ENCODE results near the gene APBA2. TPM values are rescaled to one million over a fixed set of nuclear protein-coding genes. Genes with fewer than 3 reads are reported as not detected.
"Not testable (repeated sequence)": the region's sequence is repeated elsewhere in the genome, so short reads cannot be mapped to it uniquely, and the experiment has no call there.

Gene APBA2
- total RNA-seq: 42.1 and 44.5 TPM in 2 replicates

DNA sequence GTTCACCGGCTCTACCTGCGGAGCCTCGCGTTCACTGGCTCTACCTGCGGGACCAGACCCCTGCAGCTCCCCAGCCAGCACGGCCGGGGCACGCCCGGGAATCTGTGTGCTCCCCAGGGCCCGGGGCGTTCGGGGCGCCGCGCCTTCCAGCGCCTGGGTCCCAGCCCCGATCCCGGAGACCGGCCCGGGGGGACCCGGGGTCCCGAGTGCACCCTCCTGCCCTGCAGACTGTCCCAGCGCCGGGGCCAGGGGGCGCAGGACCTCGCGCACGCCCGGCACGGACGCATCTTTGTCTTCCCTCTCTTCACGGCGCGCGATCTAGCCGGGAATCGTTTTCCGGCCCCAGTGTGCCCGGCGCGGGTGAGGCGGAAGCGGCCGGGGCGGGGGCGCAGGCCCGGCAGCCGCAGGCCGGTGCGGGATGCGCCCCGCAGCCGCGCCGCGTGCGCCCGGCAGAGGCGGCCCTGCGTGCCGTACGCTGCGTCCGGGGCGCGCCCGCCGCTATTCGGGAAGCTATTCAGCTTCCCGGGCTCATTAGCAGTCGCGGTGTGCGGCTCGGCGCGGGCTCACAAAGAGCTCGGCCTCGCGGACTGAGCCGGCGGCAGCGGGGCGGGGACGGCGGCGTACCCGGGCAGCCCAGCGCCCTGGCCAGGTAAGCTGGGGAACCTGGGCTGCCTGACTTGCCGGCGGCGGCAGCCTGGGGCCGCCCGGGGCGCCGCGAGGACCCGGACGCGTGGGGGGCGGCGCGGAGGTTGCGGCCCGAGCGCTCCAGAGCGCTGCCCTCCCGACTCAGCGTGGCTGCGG, at the start of gene APBA2:
Gene APBA2 (plus strand): TSS at position 345 of the 801 bp plus-strand sequence. CDS start 167,911 bp downstream, outside the sequence.
- no peak for DNase-seq (ENCODE audit: low read depth, low spot score)

DNA sequence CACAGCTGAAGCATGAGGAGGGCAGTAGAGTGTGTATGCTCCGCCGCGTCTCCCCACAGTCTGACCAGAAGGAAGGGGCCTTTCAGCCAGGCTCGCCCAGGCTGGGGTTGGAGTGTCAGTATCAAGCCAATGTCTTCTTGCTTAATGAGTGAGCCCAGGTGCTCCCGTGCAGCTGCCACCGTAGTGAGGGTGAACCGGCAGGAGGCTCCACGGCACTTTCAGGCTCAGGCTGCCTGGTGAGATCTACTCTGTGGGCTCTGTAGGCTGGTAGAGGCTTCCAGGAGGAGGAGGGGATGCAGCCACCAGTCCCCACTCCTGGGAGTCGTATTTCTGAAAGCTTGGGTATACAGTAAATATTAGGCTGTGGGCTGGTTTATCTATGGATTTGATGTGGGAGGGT, 45.5 kb upstream of the APBA2 start:
- not testable (repeated sequence) for DNase-seq (ENCODE audit: low read depth, low spot score)

DNA sequence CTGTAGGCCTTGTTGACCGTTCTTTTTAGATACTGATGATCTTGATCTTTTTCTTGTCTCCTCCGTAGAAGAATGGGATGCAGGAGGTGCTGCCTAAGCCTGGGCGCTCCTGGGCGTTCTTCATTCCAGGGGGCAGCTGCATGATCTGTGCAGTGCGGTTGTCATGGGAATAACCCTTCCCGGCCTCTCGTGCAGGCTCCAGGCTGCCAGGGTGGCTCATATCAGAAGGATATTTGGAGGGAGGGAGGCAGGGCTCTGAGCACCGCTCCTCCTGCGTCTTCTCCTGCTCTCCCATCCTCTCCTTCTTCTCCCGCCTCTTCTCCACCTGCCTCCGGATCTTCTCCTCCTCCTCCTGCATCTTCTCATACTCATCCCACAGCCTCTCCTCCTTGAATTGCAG, 43.6 kb upstream of the APBA2 start:
- not testable (repeated sequence) for DNase-seq (ENCODE audit: low read depth, low spot score)

DNA sequence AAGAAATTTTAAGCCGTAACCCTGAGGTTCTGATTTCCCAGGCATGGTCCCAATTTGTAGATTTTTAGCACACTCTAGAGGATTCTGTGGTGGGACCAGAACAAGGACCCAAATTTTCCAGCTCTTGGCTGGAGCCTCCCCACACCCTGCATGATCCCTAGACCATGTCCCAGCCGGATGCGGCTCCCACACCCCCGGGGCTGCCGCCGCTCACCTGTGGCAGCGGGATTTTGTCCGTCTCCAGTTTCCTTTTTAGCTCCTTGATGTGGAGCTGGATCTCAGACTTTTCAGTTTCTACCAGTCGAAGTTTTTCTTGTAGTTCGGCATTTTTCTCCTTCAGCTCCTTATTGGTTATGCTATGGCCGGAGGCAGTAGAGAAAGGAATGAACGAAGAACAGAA, 42.3 kb upstream of the APBA2 start:
- not testable (repeated sequence) for DNase-seq (ENCODE audit: low read depth, low spot score)

DNA sequence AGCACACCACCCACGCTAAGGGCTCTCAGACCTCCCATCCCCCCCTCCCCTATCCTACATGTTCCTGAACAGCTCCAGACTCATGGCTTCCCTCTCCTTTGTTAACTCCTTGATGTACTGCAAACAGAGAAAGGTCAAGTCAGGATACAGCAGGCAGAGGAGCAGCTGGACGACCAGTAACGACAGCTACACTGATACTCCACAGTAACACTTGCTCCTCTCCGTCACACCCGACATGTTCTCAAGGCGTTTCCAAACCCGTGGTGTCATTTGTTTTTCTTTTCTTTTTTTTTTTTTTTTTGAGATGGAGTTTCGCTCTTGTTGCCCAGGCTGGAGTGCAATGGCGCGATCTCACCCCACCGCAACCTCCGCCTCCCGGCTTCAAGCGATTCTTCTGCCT, 41.6 kb upstream of the APBA2 start:
- not testable (repeated sequence) for DNase-seq (ENCODE audit: low read depth, low spot score)

DNA sequence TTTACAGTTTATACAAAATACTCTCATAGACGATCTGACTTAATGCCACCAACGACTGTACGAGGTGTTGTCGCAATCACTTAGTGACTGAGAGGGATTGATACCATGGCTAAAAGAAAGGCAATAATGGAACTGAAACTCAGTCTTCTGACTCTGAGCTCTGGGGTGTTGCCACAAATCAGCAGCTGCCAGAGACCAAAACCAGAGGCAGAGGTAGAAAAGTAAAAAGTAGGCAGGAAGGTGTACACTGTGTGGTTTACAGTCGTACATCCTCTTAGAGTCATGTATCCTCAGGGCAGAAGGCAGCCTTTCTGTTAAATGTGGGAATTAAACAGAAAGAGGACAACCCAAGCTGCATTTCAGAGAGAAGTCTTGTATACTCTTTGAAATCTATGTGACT, 38.5 kb upstream of the APBA2 start:
- not testable (repeated sequence) for DNase-seq (ENCODE audit: low read depth, low spot score)

DNA sequence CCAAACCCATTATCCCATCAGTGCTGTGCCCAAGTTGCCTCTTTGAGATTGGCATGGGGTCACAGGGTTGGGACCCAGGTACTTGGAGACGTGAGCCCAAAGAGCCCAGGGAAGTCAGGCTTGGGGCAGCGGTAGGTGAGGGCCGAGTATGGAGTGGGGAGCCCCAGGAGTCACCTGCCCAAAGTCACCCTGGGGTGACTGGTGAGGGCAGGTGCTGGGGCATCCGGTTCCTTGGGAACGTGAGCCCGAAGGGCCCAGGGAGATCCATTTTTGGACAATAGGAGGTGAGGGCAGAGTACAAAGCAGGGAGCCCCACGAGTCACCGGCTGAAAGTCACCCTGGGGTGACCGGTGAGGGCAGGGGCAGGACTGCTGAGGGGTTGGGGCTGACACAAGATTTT, 37.8 kb upstream of the APBA2 start:
- not testable (repeated sequence) for DNase-seq (ENCODE audit: low read depth, low spot score)

DNA sequence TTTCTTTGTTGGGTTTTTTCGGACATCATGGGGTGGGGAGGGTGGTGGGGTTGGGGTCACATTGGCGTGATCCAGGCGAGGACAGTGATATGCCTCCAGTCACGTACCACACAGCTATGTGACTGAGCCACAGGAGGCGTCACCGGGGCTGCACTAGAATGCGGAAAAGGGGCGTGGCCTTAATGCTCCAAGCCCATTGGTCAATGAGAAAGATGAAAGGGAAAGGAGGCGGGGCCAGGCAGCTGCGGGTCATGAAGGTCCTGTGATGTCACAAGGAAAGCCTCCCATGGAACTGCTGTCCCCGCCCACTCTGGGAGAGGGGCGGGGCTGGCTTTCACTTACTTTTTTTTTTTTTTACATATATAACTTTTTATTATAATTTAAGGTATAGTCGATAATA, 37.3 kb upstream of the APBA2 start, which contains the start of gene GOLGA6L7:
Gene GOLGA6L7 (minus strand): TSS at position 124 of the 400 bp plus-strand sequence. CDS start 95 bp downstream, at position 29.
- not testable (repeated sequence) for DNase-seq (ENCODE audit: low read depth, low spot score)

DNA sequence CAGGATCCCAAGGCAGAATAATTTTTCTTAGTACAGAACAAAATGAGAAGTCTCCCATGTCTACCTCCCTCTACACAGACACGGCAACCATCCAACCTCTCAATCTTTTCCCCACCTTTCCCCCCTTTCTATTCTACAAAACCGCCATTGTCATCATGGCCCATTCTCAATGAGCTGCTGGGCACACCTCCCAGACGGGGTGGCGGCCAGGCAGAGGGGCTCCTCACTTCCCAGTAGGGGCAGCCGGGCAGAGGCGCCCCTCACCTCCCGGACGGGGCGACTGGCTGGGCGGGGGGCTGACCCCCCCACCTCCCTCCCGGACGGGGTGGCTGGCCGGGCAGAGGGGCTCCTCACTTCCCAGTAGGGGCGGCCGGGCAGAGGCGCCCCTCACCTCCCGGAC, 36.5 kb upstream of the APBA2 start:
- not testable (repeated sequence) for DNase-seq (ENCODE audit: low read depth, low spot score)

DNA sequence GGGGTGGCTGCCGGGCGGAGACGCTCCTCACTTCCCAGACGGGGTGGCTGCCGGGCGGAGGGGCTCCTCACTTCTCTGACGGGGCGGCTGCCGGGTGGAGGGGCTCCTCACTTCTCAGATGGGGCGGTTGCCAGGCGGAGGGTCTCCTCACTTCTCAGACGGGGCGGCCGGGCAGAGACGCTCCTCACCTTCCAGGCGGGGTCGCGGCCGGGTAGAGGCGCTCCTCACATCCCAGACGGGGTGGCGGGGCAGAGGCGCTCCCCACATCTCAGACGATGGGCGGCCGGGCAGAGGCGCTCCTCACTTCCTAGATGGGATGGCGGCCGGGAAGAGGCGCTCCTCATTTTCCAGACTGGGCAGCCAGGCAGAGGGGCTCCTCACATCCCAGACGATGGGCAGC, 36.0 kb upstream of the APBA2 start:
- not testable (repeated sequence) for DNase-seq (ENCODE audit: low read depth, low spot score)

DNA sequence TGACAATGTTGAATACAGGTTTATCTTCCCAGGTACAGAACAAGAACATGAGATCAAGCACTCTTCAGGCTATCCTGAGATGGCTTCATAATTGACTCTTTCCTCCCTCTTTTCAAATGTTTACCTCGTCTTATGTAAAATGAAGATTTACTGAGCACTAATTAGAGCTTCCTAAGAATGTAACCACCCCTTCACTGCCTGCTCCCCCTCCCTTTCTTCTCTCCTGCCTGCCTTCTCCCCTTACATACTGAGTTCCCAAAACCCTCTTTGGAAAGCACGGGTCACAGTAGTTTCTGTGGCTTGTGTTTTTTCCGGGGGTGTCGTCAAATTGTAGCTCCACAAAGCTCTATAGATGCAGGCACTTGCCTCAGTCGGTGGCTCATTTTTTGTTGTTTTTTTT, 32.1 kb upstream of the APBA2 start:
- not testable (repeated sequence) for DNase-seq (ENCODE audit: low read depth, low spot score)

DNA sequence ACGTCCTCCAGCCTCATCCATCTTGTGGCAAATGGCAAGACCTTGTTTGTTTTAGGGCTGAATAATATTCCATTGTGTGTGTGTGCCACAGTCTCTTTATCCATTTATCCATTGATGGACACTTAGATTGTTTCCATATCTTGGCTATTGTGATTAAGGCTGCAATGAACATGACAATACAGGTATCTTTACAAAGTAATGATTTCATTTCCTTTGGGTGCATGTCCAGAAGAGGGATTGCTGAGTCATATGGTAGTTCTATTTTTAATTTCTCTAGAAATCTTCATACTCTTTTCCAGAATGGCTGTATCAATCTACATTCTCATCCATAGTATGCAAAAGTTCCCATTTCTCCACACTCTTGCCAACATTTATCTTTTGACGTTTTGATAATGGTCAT, 31.2 kb upstream of the APBA2 start:
- not testable (repeated sequence) for DNase-seq (ENCODE audit: low read depth, low spot score)

DNA sequence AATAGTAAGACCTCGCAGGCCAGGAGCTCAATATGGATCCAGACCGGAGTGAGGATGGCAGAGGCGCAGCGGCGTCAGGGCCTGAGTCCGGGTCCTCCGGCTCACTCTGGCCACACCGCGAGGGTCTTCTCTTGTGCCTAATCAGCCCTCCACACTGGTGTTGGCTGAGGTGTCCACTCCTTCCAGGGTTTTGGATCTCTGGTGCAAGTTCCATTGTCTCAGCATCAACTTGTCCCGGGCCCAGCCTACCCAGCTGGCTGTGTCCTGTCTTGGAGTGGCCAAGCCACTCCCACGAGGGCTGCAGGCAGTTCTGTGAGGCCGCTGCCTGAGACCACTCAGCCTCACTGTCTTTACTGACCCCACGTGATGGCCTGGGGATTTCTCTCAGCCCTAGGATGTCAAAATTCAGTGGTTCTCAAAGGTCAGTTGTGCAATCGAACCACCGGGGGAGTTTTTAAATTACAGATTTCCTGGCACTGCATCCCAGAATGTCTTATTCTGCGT, 24.7 kb upstream of the APBA2 start:
- no peak for DNase-seq (ENCODE audit: low read depth, low spot score)

DNA sequence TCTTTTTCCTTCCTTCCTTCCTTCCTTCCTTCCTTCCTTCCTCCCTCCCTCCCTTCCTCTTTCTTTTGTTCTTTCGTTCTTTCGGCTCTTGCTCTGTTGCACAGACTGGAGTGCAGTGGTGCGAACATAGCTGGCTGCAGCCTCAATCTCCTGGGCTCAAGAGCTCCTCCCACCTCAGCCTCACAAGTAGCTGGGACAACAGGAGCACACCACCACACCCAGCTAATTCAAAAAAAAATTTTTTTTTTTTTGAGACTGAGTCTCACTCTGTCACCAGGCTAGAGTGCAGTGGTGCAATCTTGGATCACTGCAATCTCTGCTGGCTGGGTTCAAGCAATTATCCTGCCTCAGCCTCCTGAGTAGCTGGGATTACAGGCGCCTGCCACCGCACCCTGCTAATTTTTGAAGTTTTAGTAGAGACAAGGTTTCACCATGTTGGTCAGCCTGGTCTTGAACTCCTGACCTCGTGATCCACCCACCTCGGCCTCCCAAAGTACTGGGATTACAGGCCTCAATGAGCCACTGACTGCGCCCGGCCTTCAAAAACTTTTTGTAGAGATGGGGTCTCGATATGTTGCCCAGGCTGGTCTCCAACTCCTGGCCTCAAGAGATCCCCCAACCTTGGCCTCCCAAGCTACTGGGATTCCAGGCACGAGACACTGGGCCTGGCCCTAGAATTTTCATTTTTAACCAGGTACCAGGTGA, 24.0 kb upstream of the APBA2 start:
- not testable (repeated sequence) for DNase-seq (ENCODE audit: low read depth, low spot score)

DNA sequence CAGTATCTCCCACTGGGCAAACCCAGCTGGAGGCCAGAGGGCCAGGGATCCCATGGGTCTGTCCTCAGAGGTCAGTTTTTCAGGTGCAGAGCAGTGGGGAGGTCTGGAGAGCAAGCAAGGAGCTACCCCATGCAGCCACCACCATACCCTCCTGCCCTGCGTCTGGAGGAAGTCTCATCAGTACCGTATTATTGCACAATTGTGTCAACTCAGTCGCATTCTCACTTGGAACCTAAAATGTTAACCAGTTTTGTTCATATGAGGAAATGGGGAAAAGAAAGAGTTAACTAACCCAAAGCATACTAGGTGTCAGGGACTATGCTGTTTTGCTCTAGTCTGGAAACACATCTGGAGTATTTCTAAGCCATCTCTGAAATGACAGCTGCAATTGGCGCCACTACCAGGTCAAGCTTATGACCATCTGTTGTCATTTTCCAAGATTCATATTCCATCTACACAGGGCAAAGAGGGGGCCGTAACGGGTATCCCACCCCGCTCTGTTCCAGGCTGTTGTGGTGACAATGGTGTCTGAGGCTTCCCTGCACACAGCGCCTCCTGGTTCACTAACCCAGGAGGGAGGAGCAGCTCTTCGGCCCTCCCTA, 16.9 kb upstream of the APBA2 start:
- DNase-seq (ENCODE audit: low read depth, low spot score): no peak

DNA sequence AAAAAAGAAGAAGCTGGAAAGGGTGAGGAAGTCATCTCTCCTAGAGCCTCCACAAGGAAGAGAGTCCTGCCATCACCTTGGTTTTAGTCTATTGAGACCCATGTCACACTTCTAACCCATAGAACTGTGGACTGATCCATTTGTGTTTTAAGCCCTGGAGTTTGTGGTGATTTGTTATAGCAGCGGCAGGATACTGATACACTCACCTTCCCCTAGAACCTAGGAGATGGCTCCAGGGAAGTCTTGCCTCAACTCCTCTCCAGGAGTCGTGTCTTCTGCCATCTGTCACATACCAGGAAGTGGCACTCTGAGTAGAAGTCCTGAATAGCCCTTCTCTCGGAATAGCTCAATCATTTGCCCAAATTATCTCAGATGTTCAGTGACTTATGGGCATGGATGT, 14.6 kb upstream of the APBA2 start:
- no peak for DNase-seq (ENCODE audit: low read depth, low spot score)

DNA sequence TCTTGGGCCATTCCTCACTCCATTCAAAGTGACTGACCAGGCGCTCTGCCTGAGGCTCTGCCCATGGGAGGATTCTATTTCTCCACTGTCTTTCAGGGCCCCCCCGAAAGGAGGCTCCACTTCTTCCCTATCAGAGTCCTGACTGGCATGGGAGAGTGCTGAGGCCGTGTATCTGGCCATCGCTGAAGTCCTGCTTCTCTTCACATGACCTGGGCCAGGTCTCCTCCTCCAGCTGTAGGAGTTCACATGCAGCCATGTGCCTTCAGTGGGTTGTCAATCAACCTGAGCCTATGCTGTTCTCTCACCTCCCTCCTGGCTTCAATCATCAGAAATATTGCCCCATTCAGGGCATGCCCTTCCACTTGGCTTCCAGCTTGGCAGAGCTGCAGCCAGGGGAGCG, 12.8 kb upstream of the APBA2 start:
- DNase-seq (ENCODE audit: low read depth, low spot score): no peak

DNA sequence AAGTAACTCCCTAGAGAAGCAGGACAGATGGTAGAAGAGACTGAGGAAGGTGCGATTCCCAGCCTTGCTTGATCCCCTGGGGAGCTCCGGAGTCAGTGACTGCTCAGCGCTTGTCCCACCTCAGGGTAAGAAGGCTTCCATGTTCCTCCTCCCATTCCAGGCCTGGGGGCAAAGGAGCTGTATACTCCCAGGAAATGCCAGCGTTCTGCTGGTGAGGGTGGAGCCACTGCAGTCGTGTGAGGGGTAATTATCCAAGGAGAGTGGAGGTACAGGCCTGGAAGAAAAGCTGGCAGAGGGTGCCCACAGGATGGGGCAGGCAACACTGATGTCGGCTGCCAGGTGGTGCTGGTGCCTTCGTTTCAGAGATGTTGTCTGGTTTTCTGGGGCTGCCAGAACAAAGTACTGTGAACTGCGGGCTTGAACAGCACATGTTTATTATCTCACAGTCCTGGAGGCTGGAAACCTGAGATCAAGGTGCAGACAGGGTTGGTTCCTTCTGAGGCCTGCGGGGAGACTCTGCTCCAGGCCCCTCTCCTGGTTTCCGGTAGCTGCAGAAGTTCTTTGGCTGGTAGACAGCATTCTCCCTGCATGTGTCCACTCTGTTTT, 12.1 kb upstream of the APBA2 start:
- DNase-seq (ENCODE audit: low read depth, low spot score): no peak

DNA sequence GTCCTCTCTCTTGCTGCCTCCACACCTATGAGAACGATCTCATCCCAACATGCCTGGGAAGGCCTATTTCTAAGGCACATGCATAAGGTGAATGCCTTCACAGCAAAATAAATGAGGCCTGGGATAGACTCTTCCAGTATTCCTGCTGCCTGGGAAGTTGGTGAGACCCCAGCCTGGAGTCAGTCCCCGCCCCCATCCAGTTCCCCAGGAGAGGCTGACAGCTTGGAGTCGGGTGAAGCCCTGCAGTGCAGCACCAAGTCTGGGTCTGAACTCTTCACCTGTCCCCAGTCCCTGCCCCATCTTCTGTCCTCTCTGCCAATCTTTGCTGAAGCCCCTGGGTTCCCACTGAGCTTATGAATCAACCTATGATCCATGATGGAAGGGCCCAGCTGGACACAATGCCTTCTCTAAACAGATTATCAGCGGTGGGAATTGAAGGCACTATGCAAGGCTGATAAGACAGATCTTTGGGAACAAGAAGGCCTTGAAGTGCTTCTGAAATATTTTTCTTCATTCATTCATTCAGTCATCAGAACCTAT, 10.2 kb upstream of the APBA2 start:
- DNase-seq (ENCODE audit: low read depth, low spot score): no peak

DNA sequence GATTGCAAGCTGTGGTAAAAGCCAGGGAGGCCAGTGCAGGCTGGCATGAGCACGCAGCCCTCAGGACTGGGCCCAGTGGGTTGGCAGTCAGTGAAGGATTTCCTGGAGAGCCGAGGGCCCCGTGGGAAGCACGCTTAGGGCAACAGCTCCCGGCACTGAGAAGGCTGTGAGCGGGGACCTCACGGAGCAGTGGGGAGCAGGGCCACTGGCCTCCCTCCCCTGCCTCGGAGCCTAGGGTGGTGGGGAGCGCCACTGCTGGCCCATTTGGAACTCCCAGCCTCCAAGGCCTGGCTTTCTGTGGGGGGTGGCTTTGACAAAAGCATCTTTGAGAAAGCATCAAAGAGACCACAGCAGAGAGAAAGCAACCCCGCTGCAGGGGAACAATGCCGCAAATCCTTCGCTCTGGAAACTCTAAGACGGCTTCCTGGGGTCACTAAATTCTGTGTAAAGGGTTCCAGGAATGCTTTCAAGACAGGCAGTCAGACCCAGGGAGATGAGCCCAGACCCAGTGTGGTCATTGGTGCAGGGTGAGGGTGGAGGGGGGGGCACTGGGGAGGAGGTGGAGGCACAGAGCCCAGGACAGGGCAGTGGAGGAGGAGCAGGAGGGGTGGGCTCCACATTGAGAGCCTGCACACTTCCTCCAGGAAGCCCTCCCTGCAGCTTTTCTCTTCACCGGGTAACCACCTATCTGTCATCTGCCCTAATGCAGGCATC, 9.5 kb upstream of the APBA2 start:
- no peak for DNase-seq (ENCODE audit: low read depth, low spot score)

DNA sequence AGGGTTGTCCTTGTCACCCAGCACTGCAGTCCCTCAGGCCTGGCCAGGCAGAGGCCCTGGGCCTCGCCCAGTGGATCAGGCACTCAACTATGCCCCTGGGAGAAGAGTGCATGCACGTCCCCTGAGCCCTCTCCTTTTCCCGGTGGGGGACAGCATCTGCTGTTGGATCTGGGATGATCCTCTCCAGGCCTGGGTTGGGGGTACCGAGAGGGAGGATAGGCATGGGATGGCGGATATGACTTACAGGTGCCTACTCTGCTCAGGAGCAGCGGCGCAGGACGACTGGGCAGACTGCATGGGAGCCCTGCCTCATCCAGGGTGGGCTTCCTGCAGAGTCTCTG, 9.0 kb upstream of the APBA2 start:
- DNase-seq (ENCODE audit: low read depth, low spot score): no peak

Measured in pulmonary artery endothelial cell (primary cell).